ENCODE results near the gene SH3TC2.

- TF ChIP-seq CTCF (IDR thresholded peaks at IDR 0.05): no peak
- no peak for TF ChIP-seq POLR2A (IDR thresholded peaks at IDR 0.05)
These were observed 13.5 kb downstream of the SH3TC2 start for GRCh38 chr5:149049371-149049781.

Data from breast epithelium (tissue), 3 donors.